Measurements from ENCODE around the gene MAPKAP1.

GRCh38 chr9:125470189-125470588 lies 236.8 kb downstream of the MAPKAP1 start:
- TF ChIP-seq CTCF (conservative IDR thresholded peaks at IDR 0.05; ENCODE audit: low read depth in 2 of 2) (no peak), EZH2 (IDR thresholded peaks at IDR 0.05; ENCODE audit: low read depth, unreplicated experiment) (no peak), ETS1 (IDR thresholded peaks at IDR 0.05) (no peak), CREB1 (CRISPR knock-in tag; IDR thresholded peaks at IDR 0.05; ENCODE audit: low read depth) (no peak), NANOG (IDR thresholded peaks at IDR 0.05; ENCODE audit: borderline replicate concordance) (no peak), ZNF331 (CRISPR knock-in tag; IDR thresholded peaks at IDR 0.05; ENCODE audit: low read depth) (no peak), REST (IDR thresholded peaks at IDR 0.05; ENCODE audit: unreplicated experiment) (no peak), POLR2AphosphoS5 (IDR thresholded peaks at IDR 0.05; ENCODE audit: low read depth) (no peak), EZH2phosphoT487 (IDR thresholded peaks at IDR 0.05; ENCODE audit: unreplicated experiment) (no peak), ZNF114 (CRISPR knock-in tag; IDR thresholded peaks at IDR 0.05) (no peak)

Measured in GM23338 (cell line).